Testis (tissue), 2 donors: ENCODE results near the gene RCBTB1.

Experiments used
- CTCF ChIP-seq, 3 experiments: fragments of 450-650 bp in 2 of 3; fragments of 200-600 bp in 1 of 3; sonication (generic) in 1 of 3; IDR thresholded peaks; one replicate each; pipeline ENCODE4 v1.5.1; 2016 to 2019; ENCODE audit warnings: antibody characterized with exemption in 3 of 3, mild to moderate bottlenecking in 2 of 3, moderate library complexity in 1 of 3
- POLR2A ChIP-seq: fragments of 450-650 bp; IDR thresholded peaks from one replicate; pipeline ENCODE4 v1.6.1; 2017; ENCODE audit warnings: antibody characterized with exemption, mild to moderate bottlenecking, moderate library complexity

- no peak for TF ChIP-seq CTCF (IDR thresholded peaks at IDR 0.05)
- no peak for TF ChIP-seq POLR2A
These were observed 89.3 kb downstream of the RCBTB1 start, which contains the start of gene PHF11 for GRCh38 chr13:49495783-49496762.
